CD4-positive, alpha-beta T cell treated with Interleukin-15 for 4 hours (primary cell): ENCODE results near the gene ZBTB25.
A peak's percentile ranks its signal among the peaks of the same experiment; 100 is the strongest.

Experiments used
- DNase-seq: peaks from one replicate; pipeline ENCODE4 v3.0.0-alpha.2; 2020; ENCODE audit warnings: low spot score

The ZBTB25 gene

GRCh38 chr14:64476438-64476837, 27.2 kb downstream of the ZBTB25 start:
- DNase-seq, result no peak

- DNase-seq, result no peak
Observed at GRCh38 chr14:64475585-64476273, 27.9 kb downstream of the ZBTB25 start.

- DNase-seq, result no peak
Observed at GRCh38 chr14:64474698-64475097, 28.9 kb downstream of the ZBTB25 start.

GRCh38 chr14:64474041-64474440, 29.6 kb downstream of the ZBTB25 start:
- DNase-seq, result no peak

GRCh38 chr14:64468451-64468850, 35.2 kb downstream of the ZBTB25 start:
- DNase-seq, result no peak

GRCh38 chr14:64467566-64467965, 36.1 kb downstream of the ZBTB25 start:
- no peak for DNase-seq

- no peak for DNase-seq
Observed at GRCh38 chr14:64467101-64467500, 36.5 kb downstream of the ZBTB25 start.

- DNase-seq, result no peak
Observed at GRCh38 chr14:64465831-64466554, 37.6 kb downstream of the ZBTB25 start.

- DNase-seq, result peak; percentile 51
Observed at GRCh38 chr14:64465191-64465822, 38.3 kb downstream of the ZBTB25 start, which contains the start of gene AKAP5. Gene AKAP5 (plus strand): TSS chr14:64465499. CDS start chr14:64468395, 2,896 bp downstream.

GRCh38 chr14:64464651-64465050, 39.0 kb downstream of the ZBTB25 start:
- no peak for DNase-seq

GRCh38 chr14:64463873-64464272, 39.8 kb downstream of the ZBTB25 start:
- DNase-seq, result no peak

GRCh38 chr14:64463195-64463594, 40.4 kb downstream of the ZBTB25 start:
- no peak for DNase-seq

GRCh38 chr14:64461221-64461620, 42.4 kb downstream of the ZBTB25 start:
- DNase-seq, result no peak

GRCh38 chr14:64459405-64460136, 44.1 kb downstream of the ZBTB25 start:
- DNase-seq, result no peak

- DNase-seq, result no peak
Observed at GRCh38 chr14:64454671-64455070, 49.0 kb downstream of the ZBTB25 start.

- no peak for DNase-seq
Observed at GRCh38 chr14:64450255-64450654, 53.4 kb downstream of the ZBTB25 start.

- DNase-seq, result no peak
Observed at GRCh38 chr14:64447876-64448670, 55.6 kb downstream of the ZBTB25 start.

GRCh38 chr14:64444984-64445845, 58.4 kb downstream of the ZBTB25 start:
- DNase-seq, result peak; percentile 65

- DNase-seq, result no peak
Observed at GRCh38 chr14:64444140-64444539, 59.5 kb downstream of the ZBTB25 start.

- DNase-seq, result no peak
Observed at GRCh38 chr14:64442300-64442988, 61.2 kb downstream of the ZBTB25 start.
